NCI-H69 (cell line): ENCODE data around the gene AGPAT2.
"Not testable (repeated sequence)": the region's sequence is repeated elsewhere in the genome, so short reads cannot be mapped to it uniquely, and the experiment has no call there.

ENCODE experiments used
- DNase-seq: peaks from one replicate; lab custom pipeline; 2025; lab: John Stamatoyannopoulos, UW

AGPAT2 gene

DNA sequence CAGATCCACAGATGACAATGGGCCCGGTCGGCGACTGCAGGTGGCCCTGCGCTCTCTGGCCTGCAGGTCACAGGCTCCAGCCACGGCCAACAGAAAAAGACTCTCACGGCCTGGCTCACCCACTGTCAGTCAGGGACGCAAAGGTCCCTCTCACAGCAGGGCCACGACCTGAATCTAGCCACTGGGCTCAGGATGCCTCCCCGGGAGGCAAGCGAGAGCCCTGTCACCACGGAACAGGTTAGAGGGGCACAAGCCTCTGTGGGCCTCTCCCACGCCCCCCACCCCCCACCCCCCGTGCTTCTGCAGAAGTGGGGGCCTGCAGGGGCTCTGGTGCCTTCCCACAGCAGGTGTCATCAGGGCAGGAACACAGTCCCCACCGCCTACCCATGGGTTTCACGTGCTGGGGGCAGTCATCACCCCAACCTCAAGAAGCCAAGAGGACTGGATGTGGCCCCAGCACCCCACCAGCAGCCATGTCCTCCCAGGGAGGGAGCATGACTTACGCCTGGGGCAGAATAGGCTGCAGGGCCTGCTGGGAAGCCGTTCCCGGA lies 41.8 kb downstream of the AGPAT2 start:
- no peak for DNase-seq

DNA sequence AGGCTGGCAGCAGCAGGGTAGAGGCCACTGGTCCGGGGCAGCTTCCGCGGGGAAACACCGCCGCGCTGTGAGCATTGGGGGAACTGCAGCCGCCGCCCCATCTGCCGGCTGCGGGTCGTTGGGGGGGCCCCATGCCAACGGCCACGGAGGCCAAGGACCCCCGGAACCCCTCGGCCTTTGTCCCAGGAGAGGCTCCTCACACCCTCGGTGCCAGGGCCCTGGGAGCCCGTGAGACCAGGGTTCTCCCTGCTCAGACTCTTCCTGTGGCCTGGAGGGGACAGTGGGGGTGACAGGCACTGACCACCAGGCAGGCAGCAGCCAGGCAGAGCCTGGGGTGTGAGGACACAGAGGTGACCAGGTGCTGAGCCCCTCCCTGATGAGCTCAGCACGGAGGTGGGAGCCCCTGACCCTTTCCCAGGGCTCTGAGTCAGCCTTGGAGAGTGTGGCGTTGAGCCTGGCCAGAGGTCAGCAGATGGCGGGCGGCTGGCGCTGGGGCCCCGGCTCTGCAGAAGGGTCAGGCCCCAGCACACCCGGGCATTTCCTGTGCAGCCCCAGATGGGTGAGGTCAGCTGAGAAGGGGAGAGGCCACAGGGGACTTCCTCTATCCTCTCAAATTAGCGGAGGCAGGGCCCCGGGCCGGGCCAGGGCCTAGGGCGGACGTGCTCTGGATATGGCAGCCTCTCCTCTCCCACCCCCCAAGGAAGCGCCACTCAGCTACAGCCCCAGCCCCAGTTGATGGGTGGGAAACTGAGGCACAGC lies 42.5 kb downstream of the AGPAT2 start:
- no peak for DNase-seq

DNA sequence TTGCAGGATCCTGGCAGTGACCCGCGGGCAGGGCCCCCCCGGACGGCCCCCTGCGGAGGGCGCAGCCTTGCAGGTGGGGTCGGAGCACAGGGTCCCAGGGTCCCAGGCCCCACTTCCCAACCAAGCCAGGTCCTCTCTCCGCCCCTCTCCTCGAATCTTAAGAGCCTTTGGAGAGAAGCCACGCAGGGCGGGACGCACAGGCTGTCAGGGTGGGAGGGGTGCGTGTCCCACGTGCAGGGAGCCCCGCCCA lies 43.0 kb downstream of the AGPAT2 start:
- DNase-seq: peak; percentile 82

- DNase-seq: no peak
These were observed 43.5 kb downstream of the AGPAT2 start for GRCh38 chr9:136643596-136644342.

DNA sequence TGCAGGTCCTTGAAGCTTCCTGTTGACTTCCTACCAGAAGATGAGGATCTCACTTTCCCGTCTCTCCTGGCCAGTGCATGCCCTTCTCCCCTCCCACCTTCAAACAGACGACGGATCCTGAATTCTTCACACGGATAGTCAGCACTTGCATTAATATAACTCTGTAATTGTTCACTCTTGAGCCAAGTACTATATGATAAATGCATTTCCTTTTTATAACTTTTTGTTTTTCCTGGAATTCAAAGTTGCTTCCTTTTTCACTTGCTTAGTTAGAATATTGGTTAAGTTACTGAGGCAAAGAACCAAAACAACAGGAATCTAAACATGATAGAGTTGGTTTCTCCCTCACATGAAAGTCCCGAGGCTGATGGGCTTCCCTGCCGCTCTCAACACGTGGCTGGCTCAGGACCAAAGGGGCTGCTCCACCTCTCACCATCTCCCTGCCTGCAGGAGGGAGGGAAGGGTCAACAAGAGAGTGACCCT lies 44.8 kb downstream of the AGPAT2 start:
- DNase-seq: peak; percentile 53

DNA sequence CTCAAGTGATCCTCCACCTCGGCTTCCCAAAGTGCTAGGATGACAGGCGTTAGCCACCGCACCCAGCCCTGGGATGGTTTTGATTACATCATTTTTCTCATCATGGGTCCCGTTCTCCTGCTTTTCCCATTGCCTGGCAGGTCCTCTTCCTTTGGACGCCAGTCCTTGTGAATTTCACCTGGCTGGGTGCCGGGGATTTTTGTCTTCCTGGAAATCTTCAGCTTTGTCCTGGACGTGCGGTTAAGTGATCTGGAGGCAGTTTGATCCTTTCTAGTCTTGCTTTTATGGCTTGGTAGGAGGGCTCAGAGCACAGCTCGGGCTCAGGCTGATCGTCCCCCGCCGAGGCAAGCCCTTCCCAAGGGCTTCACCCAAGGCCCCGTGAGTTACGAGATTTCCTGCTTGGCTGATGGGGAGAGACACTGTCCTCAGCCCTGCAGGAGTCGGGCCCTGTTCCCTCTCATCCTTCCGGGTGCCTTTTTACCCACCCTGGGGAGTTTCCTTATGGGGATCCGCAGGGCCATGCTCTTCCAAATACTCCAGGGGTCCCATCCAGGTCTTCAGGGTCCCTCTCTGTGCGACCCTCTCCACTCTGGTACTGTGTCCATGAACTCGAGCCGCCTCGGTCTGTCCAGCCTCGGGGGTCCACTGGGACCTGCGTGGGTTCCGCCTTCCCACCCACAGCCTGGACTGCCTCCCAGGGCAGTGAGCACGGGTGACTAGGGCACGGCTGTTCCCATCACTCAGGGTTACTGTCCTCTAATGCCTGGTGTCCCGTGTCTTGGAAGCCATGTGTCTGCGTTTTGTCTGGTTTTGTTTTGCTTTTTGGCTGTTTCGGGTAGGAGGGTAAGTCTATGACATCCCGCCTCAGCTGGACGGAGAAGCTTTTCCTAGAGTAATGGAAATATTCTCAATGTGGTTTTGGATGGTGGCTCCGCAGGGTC lies 46.8 kb downstream of the AGPAT2 start:
- no peak for DNase-seq

DNA sequence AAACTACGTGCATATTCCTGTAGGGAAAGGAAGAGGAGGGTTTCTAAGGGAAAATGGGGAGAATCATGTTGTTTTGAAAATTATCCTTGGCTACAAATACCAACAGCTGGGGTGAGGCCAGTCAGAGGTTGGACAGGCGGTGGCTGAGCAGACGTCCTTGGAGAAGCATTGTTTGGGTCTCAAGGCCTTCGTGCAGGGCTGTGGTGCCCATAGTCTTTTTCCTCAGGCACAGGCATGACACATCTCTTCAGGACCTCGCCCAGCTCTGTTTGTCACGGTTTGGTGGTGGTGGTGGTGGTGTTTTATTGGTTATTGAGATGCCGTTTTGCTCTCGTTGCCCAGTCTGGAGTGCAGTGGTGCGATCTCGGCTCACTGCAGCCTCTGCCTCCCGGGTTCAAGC lies 52.4 kb downstream of the AGPAT2 start:
- DNase-seq: no peak

GRCh38 chr9:136632491-136633106 lies 54.7 kb downstream of the AGPAT2 start:
- not testable (repeated sequence) for DNase-seq

- DNase-seq: not testable (repeated sequence)
These were observed 55.2 kb downstream of the AGPAT2 start for GRCh38 chr9:136632072-136632471.

DNA sequence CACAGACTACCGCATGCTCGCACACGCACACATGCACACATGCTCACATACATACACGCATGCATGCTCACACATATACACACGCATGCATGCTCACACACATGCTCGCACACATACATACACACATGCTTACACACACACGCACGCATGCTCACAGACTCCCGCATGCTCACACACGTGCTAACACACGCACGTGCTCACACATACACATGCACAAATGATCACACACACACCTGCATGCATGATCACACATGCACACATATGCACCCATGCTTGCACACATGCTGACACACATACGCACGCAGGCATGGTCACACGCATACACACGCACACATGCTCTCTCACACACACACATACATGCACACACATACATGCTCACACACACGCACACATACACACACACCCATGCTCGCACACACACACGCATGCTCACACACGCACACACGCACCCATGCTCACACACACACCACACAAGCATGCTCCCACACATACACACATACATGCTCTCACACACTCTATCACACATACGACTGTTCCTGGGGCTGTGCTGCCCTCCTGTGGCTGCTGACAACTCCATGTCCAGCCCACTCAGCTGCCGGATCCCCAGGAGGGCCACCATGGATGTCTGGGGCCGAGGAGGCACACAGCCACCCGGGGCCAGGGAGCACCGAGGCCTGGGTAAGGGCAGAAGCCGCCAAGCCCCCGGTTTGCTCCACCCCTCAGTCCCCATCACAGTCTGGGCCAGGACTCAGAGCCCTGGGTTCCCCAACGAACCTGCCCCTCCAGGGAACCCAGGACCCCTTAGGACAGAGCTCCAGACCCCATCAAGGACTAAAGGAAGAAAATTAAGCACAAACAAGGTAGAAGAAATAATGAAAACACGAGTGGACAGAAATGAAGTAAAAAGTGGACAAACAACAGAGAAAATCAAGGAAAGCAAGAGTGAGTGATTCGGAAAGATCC lies 55.9 kb downstream of the AGPAT2 start:
- DNase-seq: peak; percentile 85

DNA sequence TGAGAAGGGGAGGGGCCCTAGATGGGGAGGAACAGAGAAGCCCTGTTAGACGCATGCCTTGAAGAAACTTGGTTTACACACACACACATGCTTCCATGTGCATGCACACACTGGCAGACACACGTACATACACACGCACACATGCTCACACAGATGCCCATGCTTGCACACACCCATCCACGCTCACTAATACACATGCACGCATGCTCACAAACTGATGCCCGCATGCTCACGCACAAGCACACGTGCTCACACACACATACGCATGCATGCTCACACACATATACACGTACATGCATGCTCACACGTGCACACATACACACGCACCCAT lies 56.6 kb downstream of the AGPAT2 start:
- DNase-seq: no peak

DNA sequence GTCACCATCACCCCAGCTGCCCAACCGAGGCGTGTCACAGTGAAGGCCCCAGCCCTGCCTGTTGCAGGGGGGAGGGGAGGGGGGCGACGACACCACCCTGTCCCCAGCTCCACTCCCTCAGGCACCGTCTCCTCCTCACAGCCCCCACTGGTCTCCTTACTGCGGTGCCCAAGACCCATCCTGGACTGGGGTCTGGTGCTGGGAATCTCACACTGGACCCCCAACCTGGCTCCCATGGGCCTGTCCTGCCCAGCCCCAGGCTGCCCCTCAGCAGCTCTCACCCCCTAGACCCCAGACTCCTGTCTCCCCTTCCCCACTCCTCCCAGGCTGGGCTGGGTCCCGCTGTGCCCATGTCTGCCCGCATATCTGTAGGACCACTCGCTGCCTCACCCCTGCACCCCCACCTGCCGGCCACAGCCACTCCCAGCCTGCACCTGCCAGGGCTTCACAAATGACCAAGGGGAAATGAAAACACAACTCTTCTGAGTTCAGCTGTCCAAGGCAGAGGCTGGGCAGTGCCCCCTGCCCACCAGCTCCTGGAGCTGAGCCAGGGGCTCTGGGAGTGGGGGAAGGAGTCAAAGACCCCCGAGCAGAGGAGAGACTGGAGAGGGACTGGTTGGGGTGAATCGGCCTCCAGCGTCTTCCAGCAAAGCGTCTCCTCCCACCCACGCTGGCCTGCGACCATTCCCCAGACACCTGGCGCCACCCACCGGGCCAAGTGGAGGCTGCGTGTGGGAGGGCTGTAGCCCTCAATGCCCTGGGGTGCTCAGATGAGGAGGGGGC lies 57.2 kb downstream of the AGPAT2 start:
- peak; percentile 74 for DNase-seq

GRCh38 chr9:136629001-136629878 lies 58.0 kb downstream of the AGPAT2 start:
- DNase-seq: peak; percentile 52

DNA sequence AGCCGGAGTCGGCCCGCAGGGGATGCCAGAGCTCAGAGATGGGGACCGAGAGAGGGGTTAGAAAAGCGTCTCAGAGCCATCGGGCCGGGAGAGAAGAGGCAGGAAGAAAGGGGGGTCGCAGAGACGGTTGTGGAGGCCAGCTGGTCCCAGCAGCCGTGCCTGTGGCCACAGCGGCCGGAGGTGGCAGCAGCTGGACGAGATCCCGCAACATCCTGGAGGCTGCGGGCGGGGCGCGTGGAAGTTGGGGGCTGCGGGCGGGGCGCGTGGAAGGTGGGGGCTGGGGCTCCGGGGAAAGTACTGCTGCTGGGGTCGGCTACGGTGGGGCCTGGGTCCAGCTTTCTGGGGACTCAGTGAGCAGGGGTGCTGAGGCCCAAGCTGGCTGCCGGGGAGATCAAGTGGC lies 59.0 kb downstream of the AGPAT2 start:
- no peak for DNase-seq

DNA sequence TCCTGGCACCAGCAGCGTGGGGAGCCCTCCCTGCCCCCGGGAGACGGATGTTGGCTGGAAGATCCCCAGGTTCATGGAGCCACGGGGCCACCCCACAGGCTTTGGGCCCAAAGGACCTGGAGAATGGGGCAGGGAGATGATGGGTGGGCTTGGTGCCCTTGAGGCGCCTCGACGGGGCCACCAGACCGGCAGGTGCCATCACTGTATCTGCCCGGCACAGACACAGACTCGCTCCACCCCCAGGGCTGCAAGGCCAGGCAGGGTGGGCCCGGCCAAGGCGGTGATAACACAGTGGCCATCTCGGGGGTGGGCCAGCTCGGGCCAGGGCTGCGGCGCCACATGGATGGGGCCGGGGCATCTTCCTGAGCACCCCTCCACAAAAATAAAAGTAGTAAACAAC lies 59.6 kb downstream of the AGPAT2 start:
- DNase-seq: no peak

GRCh38 chr9:136626740-136627642 lies 60.3 kb downstream of the AGPAT2 start:
- peak; percentile 83 for DNase-seq

GRCh38 chr9:136626066-136626725 lies 61.1 kb downstream of the AGPAT2 start:
- no peak for DNase-seq
